DOHH2 (cell line): ENCODE data around the gene BIVM.

Experiments
- H3F3A ChIP-seq: fragments of 200-600 bp; sonication (generic), shearing (Covaris generic); 2 replicates; pipeline ENCODE4 v1.6.0; 2016; ENCODE audit warnings: antibody characterized with exemption, mild to moderate bottlenecking; ENCODE audit not compliant: control insufficient read depth, insufficient read depth
- H3K27ac ChIP-seq: fragments of 200-600 bp; sonication (generic); 2 replicates; pipeline ENCODE4 v1.5.1; 2014; ENCODE audit warnings: low read depth, mild to moderate bottlenecking, low read length, moderate library complexity
- H3K27me3 ChIP-seq: fragments of 200-600 bp; sonication (generic); 2 replicates; pipeline ENCODE4 v1.6.1; 2014; ENCODE audit warnings: mild to moderate bottlenecking, low read length, mixed read lengths; ENCODE audit not compliant: control insufficient read depth
- H3K36me3 ChIP-seq: fragments of 200-600 bp; sonication (generic); 2 replicates; pipeline ENCODE4 v1.6.1; 2014; ENCODE audit warnings: mild to moderate bottlenecking, low read length, moderate library complexity, mixed read lengths; ENCODE audit not compliant: control insufficient read depth
- H3K4me1 ChIP-seq: fragments of 200-600 bp; sonication (generic); 2 replicates; pipeline ENCODE4 v1.6.1; 2014; ENCODE audit warnings: mild to moderate bottlenecking, low read length, mixed read lengths; ENCODE audit not compliant: control insufficient read depth
- H3K4me2 ChIP-seq: fragments of 200-600 bp; sonication (generic); 2 replicates; pipeline ENCODE4 v1.6.0; 2014; ENCODE audit warnings: mild to moderate bottlenecking, low read length, moderate library complexity
- H3K4me3 ChIP-seq: fragments of 200-600 bp; sonication (generic); 2 replicates; pipeline ENCODE4 v1.5.1; 2014; ENCODE audit warnings: mild to moderate bottlenecking, low read length, mixed read lengths
- H3K79me2 ChIP-seq: fragments of 200-600 bp; sonication (generic); 2 replicates; pipeline ENCODE4 v1.6.1; 2014; ENCODE audit warnings: mild to moderate bottlenecking, low read length, mixed read lengths; ENCODE audit not compliant: control insufficient read depth
- H3K9me2 ChIP-seq: fragments of 200-600 bp; sonication (generic); replicated peaks from 2 replicates; pipeline ENCODE4 v1.6.1; 2014; ENCODE audit warnings: mild to moderate bottlenecking, low read length, mixed read lengths; ENCODE audit not compliant: control insufficient read depth
- H3K9me3 ChIP-seq: fragments of 200-600 bp; sonication (generic); 2 replicates; pipeline ENCODE4 v1.6.1; 2014; ENCODE audit warnings: antibody characterized with exemption, low read length, mixed read lengths; ENCODE audit not compliant: control insufficient read depth, insufficient read depth
- H4K20me1 ChIP-seq: fragments of 200-600 bp; sonication (generic); 2 replicates; pipeline ENCODE4 v1.6.0; 2014; ENCODE audit warnings: low read depth, mild to moderate bottlenecking, antibody characterized with exemption, low read length, moderate library complexity; ENCODE audit not compliant: control insufficient read depth, insufficient read depth
- EZH2phosphoT487 ChIP-seq: fragments of 200-600 bp; sonication (generic); IDR thresholded peaks from 2 replicates; pipeline ENCODE4 v1.6.1; 2017; ENCODE audit warnings: borderline replicate concordance, mild to moderate bottlenecking, antibody characterized with exemption, low read length, moderate library complexity, mixed read lengths
- TF ChIP-seq, protein P1 (sequence below): fragments of 200-600 bp; sonication (generic); IDR thresholded peaks from one replicate; pipeline ENCODE4 v1.5.1; 2014; ENCODE audit warnings: antibody characterized with exemption, mild to moderate bottlenecking, low read depth, low read length; ENCODE audit not compliant: poor library complexity, severe bottlenecking

Gene BIVM

GRCh38 chr13:102854675-102855074 lies 55.8 kb downstream of the BIVM start:
- Histone ChIP-seq H3K79me2 (peaks cover 11% of the 10 kb centered on the region), H3K4me3 (no peak overlapping the region), H3K27me3 (no peaks in the 10 kb centered on the region), H3K9me2 (no peaks in the 10 kb centered on the region), H3K9me3 (no peaks in the 10 kb centered on the region), H3K4me2 (no peak overlapping the region), H3K36me3 (peaks cover 62% of the 10 kb centered on the region), H3K27ac (no peak overlapping the region), H3F3A (no peaks in the 10 kb centered on the region), H4K20me1 (no peaks in the 10 kb centered on the region), H3K4me1 (no peaks in the 10 kb centered on the region)
- TF ChIP-seq, protein P1, sequence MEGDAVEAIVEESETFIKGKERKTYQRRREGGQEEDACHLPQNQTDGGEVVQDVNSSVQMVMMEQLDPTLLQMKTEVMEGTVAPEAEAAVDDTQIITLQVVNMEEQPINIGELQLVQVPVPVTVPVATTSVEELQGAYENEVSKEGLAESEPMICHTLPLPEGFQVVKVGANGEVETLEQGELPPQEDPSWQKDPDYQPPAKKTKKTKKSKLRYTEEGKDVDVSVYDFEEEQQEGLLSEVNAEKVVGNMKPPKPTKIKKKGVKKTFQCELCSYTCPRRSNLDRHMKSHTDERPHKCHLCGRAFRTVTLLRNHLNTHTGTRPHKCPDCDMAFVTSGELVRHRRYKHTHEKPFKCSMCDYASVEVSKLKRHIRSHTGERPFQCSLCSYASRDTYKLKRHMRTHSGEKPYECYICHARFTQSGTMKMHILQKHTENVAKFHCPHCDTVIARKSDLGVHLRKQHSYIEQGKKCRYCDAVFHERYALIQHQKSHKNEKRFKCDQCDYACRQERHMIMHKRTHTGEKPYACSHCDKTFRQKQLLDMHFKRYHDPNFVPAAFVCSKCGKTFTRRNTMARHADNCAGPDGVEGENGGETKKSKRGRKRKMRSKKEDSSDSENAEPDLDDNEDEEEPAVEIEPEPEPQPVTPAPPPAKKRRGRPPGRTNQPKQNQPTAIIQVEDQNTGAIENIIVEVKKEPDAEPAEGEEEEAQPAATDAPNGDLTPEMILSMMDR, result no peak
- no peak for TF ChIP-seq EZH2phosphoT487

DNA sequence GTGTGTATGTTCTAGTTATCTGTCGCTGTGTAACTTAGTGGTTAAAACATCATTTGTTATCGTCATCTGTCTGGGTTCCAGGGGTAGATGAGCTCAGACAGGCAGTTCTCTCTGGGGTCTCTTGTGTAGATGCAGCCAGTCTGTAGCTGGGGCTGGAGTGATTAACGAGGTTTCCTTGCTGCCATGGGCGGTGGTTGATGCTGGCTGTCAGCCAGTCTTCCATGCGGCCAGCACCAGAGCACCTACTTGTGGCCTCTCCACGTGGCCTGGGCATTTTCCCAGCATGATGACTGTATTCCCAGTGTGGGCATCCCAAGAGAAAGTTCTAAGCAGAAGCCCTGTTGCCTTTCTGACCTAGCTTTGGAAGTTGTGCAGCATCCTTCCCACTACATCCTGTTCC lies 57.6 kb downstream of the BIVM start:
- no peaks in the 10 kb centered on the region for H3K4me1 ChIP-seq
- no peak overlapping the region for H3K4me3 ChIP-seq
- H3K36me3 ChIP-seq, result peaks cover 79% of the 10 kb centered on the region
- H3K27me3 ChIP-seq, result no peaks in the 10 kb centered on the region
- no peaks in the 10 kb centered on the region for H3K9me2 ChIP-seq
- H3K27ac ChIP-seq, result no peak overlapping the region
- no peak overlapping the region for H3K4me2 ChIP-seq
- H3F3A ChIP-seq, result no peaks in the 10 kb centered on the region
- no peaks in the 10 kb centered on the region for H3K9me3 ChIP-seq
- no peaks in the 10 kb centered on the region for H3K79me2 ChIP-seq
- TF ChIP-seq, protein P1, result no peak
- no peak for TF ChIP-seq EZH2phosphoT487
- H4K20me1 ChIP-seq, result no peaks in the 10 kb centered on the region

DNA sequence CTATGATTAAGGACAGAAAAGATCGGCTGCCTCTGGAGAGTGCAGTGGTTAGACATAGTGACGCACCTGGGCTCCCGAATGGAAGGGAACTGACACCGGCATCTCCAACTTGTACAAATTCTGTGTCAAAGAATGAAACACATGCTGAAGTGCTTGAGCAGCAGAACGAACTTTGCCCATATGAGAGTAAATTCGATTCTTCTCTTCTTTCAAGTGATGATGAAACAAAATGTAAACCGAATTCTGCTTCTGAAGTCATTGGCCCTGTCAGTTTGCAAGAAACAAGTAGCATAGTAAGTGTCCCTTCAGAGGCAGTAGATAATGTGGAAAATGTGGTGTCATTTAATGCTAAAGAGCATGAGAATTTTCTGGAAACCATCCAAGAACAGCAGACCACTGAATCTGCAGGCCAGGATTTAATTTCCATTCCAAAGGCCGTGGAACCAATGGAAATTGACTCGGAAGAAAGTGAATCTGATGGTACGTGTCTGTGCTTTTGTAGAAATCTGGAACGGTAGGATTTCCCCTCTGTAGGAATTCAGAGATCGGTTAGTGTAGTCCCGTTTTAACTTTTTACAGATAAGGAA lies 63.8 kb downstream of the BIVM start:
- Histone ChIP-seq H3K79me2 (no peaks in the 10 kb centered on the region; the same call in 1 of the 2 replicates), H3K36me3 (peaks cover 91% of the 10 kb centered on the region)

More for the DNA sequence above, 63.8 kb downstream of the BIVM start:
- no peaks in the 10 kb centered on the region for H3F3A ChIP-seq
- no peaks in the 10 kb centered on the region for H4K20me1 ChIP-seq
- H3K9me3 ChIP-seq, result no peaks in the 10 kb centered on the region
- no peaks in the 10 kb centered on the region for H3K9me2 ChIP-seq
- no peaks in the 10 kb centered on the region for H3K27me3 ChIP-seq
- H3K4me3 ChIP-seq, result no peak overlapping the region
- no peak overlapping the region for H3K27ac ChIP-seq
- no peak overlapping the region for H3K4me2 ChIP-seq
- TF ChIP-seq, protein P1, result no peak
- TF ChIP-seq EZH2phosphoT487, result no peak
- no peaks in the 10 kb centered on the region for H3K4me1 ChIP-seq
